CD4-positive, alpha-beta T cell treated with Interferon gamma for 1 hour (primary cell): ENCODE results near the gene TACSTD2.
"Not testable (repeated sequence)": the region's sequence is repeated elsewhere in the genome, so short reads cannot be mapped to it uniquely, and the experiment has no call there.

Experiments used
- DNase-seq: peaks from one replicate; pipeline ENCODE4 v3.0.0-alpha.2; 2020

TACSTD2 gene

DNA sequence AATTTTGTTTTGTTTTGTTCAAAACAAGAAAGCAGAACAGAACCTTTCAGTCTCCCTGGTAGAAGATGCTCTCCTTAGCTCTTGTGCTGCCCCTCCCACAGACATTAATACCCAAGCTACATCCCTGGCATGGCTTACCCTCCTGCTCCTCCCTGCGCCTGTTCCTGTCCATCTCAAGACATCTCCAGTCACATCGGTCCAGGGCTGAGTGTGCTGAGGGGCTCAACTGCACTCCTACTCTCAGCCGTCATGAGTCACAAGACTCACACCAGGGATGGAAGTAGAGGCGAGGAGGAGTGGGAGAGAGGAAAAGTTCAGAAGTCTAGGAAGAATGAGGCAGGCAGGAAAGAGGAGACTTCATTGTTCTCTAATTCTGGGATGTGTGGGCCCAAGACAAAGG lies 9.2 kb upstream of the TACSTD2 start:
- DNase-seq: no peak

DNA sequence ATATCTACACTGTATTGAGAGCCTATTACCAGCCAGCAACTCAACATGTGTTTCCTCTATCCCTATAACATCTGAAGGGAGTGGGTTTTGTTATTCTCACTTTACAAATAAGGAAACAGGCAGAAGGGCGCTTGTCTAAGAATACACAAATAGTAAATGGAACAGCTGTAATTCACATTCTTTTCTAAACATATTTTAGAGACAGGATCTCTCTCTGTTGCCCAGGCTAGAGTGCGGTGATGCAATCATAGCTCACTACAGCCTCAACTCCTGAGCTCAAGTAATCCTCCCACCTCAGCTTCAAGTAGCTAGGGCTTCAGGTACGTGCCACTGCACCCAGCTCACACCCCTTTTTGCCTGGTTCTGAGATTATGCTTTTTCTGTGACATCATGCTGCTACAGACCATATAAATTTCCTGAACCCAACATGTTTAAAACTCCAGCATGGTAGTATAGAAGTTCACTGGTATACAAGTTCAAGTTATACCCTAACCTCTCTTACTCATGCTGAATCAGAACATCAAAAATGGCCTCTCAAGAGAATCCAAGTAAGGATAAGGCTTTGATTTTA lies 8.6 kb upstream of the TACSTD2 start:
- no peak for DNase-seq

DNA sequence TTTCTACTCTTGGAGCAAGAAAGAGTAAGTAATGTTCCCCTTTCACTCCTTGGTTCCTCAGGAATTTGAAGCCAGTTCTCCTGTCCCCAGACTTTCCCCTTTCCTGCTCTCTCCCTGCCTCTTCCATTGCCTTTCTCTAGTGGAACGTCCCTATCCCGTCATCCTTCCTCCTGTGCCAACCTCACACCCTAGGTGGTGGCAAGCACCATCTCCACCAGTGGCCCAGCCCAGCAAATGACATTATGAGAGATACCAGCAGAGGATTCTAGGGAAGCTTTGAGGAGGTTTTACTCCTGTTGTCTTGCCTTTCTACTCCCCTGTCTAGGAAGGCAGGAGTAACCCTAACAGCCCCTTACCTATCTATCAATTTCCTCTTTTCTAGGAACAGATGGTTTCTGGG lies 8.1 kb upstream of the TACSTD2 start:
- no peak for DNase-seq

GRCh38 chr1:58584082-58584895 lies 7.2 kb upstream of the TACSTD2 start:
- no peak for DNase-seq

- no peak for DNase-seq
Measured at GRCh38 chr1:58583496-58583895, 6.4 kb upstream of the TACSTD2 start.

DNA sequence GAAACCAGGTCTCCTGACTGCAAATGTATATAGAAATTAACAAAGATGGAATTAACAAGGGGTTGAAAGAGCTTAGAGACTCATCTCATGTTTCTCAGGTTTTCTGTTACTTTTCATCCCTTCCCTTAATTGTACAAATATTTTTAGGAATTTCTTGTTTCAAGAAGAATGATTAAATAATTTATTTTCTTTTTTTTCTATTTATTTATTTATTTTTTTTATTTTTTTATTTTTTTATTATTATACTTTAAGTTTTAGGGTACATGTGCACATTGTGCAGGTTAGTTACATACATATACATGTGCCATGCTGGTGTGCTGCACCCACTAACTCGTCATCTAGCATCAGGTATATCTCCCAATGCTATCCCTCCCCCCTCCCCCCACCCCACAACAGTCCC lies 5.1 kb upstream of the TACSTD2 start:
- DNase-seq: not testable (repeated sequence)

DNA sequence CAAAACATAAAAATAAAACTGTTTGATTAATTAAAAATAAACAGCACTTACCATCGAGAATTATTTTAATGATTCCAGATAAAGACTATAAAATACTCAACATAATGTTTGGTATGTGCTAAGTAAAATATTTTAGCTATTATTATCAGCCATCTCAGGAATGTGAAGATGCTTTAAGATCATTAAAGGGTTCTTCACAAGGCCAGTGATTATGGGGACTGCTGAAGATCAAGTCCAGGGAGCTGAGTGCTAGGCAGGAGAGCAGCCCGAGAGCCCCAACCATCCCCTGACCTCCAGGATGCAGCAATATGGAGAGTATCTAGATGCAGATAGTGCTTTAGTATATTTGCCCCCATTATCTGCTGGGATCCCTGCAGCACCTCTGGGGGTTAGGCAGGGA lies 4.6 kb upstream of the TACSTD2 start:
- no peak for DNase-seq

DNA sequence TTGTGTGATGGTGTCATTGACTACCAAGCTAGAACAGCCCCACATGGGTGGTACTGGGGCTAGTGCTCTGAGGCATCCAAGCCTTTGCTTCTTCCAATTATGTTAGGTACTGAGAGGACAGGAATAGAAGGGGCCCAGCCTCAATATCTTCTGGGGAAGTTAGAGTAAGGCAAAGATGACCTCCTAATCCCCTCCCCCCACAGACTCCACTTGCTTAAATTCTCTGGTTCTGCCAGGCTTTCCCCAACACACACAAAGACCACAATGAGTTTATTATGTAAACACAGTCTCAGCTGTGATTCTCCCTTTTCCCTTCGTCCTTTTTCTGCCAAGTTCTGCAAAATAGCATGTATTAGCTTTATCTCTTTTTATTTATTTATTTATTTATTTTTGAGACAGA lies 3.1 kb upstream of the TACSTD2 start:
- no peak for DNase-seq

DNA sequence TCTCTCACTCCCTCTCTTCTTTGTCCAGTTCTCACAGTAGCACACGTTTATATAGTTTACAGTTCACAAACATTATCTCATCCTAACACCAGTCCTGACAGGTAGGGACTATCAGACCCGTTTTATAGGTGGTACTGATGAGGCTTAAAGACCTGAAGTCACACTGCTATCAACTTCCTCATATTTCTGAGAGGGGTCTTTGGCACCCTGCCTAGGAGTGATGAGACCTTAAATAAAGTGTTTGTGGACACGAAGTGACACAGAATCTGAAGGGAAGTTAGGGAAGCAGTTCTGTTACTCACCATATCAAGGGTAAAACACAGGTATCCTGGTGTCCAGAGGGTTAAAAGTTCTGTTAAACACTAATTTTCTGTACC lies 590 bp upstream of the TACSTD2 start:
- DNase-seq: no peak

GRCh38 chr1:58576325-58576726 lies 726 bp downstream of the TACSTD2 start:
- no peak for DNase-seq

GRCh38 chr1:58575551-58576324 lies 1.3 kb downstream of the TACSTD2 start:
- no peak for DNase-seq

DNA sequence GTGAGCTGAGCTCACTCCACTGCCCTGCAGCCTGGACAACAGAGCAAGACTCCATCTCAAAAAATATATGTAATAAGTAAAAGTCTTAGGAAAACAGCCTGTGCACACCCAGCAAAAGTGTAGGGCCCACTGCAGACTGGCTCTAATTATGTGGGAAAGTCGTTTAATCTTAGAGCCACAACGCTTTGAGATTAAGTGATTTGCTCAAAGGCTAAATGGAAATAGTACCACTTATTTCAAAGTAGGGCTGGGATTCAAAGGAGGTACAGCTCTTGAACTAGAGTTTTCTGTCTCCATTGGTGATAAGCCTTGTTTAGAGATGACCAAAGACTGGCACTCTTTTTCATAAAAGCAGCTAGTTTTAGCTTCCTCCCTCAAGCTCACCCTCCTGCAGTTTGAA lies 2.2 kb downstream of the TACSTD2 start:
- DNase-seq: no peak

DNA sequence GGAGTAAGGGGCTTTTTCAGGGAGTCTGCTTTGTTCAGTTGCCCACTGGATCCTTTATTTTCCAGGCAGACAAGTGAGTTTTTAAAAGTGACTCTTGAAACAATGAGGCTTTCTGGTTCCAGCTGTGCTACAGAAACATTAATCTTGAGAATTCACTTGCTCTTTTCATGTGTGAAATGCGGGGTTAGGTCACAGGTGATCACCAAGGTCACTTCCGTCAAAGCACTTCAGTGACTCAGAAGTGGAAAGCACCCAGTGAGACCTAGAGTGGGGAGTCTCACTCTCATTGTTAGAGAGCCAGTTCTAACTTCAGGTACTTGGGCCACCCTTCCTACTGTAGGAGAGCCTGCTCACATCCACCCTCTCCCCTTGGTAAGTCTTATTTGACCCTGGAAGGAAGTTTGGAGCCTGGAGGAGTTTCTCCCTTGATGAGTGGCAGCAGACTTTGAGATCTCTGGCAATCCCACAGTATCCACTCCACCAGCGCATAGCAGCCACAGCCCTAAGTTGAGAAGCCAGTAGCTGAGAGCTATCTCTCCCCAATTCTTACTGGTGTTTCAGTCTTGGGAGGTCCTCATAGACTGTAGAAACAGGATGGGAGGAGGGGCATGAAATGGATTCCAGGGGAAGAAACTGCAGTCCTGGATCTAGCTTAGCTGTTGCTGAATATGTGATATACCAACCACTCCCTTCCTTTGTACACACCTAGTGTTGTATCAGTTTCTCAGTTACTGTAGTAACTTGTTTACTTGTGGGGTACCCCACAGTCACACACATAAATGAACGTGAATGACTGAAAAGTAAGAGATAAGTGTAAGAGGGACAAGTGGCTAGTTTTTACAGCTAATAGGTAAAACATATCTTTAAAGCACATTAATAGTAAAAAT lies 3.1 kb downstream of the TACSTD2 start:
- no peak for DNase-seq

- DNase-seq: no peak
Measured at GRCh38 chr1:58573138-58573537, 3.9 kb downstream of the TACSTD2 start.

DNA sequence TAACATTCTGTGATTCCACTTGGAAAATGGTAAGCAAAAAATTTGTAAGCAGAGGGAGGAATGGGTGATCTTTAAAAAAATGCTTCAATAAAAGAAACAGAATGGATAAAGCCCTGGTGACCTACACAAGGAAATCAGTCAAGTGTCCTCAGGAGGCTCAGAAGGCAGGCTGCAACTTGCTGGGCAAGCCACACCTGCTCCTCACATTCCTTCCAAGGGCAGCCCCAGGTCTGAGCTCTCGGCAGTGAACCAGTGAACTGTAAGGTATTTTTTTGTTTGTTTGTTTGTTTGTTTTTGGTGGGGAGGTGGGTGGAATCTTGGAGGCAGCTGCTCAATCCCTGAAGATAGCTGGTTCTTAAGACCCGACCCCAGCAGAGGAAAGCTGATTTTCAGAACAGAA lies 4.4 kb downstream of the TACSTD2 start:
- DNase-seq: no peak

GRCh38 chr1:58571616-58572015 lies 5.4 kb downstream of the TACSTD2 start:
- DNase-seq: no peak

- no peak for DNase-seq
Measured at GRCh38 chr1:58570817-58571216, 6.2 kb downstream of the TACSTD2 start.

- no peak for DNase-seq
Measured at GRCh38 chr1:58570094-58570493, 7.0 kb downstream of the TACSTD2 start.

DNA sequence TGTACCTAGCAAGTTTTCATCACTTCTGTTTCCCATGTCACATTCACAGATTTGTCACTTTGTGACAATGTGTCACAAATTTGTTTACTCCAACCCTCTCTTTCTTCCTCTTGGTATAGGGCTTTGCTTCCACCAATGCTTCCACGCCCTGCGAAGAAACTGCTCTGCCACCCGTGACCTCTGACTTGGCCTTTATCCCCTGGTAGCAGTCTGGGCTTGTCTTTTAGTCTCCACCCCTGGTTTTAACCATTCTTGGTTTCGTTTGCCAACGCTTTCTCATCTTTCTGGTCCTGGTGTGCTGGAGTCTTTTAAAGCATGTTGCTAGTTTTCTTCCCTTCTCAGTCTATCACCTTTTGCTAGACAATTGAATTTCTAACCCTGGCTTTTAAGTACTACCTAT lies 8.1 kb downstream of the TACSTD2 start:
- DNase-seq: no peak

DNA sequence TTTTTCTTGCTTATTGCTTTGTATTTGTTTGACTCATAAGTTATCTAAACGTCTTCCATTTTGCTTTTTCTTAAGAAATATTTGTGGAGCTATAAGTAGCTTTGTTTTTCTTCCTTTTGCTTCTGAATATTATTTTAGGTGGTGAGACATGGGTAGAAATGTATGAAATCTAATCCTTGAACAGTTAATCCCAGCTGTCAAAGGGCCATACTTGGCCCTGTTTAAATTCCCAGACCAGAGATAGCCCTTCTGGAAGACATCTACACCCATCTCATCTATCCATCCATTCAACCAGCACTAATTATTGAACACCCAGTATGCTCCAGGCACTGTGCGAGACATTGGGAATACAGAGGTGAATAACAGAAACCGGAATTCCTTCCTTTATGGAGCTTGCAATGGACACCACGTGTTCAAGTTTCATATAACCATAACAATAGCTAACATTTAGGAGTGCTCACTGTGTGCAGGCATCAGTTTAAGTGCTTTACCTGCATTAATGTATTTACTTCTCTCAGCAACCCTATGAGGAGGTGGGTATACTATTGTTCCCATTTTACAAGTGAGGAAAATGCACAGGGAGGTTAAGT lies 8.7 kb downstream of the TACSTD2 start:
- DNase-seq: no peak

GRCh38 chr1:58566339-58566738 lies 10.7 kb downstream of the TACSTD2 start:
- no peak for DNase-seq

DNA sequence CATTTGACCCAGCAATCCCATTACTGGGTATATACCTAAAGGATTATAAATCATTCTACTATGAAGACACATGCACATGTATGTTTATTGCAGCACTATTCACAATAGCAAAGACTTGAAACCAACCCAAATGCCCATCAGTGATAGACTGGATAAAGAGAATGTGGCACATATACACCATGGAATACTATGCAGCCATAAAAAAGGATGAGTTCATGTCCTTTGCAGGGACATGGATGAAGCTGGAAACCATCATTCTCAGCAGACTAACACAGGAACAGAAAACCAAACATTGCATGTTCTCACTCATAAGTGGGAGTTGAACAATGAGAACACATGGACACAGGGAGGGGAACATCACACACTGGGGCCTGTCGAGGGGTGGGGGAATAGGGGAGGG lies 13.3 kb downstream of the TACSTD2 start:
- not testable (repeated sequence) for DNase-seq

- DNase-seq: no peak
Measured at GRCh38 chr1:58561633-58562032, 15.4 kb downstream of the TACSTD2 start.
